Bladder microvascular endothelial cell (primary cell): Measurements from ENCODE around the gene PPARG. TPM values are rescaled to one million over a fixed set of nuclear protein-coding genes. Genes with fewer than 3 reads are reported as not detected.

ENCODE experiments used
- total RNA-seq: library from RNA; depleted of rRNA; stranded (reverse); fragments of >200 nt; gene quantifications from 2 replicates; pipeline ENCODE4 v1.2.3, GENCODE V29; 2014

PPARG gene
- total RNA-seq = 9.4 and 101 TPM in 2 replicates

DNA sequence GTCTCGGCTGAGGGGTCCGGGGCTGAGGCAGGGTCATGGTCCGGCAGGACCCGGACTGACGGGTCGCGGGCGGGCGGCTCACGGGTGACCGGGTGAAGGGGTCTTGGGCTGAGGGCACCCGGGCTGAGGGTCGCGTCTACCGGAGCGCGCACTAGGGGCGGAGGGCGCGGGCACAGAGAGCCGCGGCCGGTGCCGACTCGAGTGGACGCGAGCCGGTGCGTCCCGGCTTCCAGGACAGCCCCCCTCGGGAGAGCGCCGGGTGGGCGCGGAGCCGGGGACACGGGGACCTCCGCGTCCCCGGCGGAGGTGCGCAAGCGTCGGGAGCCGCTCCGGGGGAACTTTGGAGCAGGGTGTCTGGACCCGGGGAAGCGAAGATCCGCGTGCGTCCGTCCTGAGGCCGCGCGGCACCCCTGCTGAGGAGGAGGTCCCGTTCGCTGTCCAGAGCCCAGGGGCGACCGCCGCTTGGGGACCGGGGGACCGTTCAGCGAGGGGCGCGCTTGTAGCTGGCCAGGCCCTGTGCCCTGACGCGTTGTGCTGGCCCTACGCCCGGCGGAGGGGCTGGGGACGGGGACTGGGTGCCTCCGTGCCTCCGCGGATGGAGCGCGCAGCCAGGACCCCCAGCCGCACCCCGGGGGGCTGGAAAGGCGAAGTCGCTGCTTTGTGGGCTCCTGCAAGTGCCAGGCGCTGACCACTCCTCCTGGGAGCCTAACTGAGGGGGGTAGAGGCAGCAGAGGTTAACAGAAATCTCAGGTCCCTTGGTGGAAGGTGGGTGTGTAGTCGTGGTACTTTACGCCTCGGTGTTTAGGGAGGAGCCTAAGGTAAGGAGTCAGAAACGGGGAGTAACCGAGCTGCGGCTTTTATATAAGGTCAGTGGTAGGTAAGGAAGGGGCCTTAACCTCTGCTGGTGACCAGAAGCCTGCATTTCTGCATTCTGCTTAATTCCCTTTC lies at the start of gene PPARG:
Gene PPARG (plus strand): TSS at position 889 of the 948 bp plus-strand sequence. CDS start 90,642 bp downstream, outside the sequence.

Other genes starting within 250 kb of the PPARG start
- 0.82 and 0.97 TPM in 2 replicates for gene TIMP4, start 130.2 kb upstream of the PPARG start, total RNA-seq
- gene TSEN2, start 195.4 kb downstream of the PPARG start, total RNA-seq = 7.0 and 15.4 TPM in 2 replicates